ENCODE data around the gene VANGL1.

Gene VANGL1

DNA sequence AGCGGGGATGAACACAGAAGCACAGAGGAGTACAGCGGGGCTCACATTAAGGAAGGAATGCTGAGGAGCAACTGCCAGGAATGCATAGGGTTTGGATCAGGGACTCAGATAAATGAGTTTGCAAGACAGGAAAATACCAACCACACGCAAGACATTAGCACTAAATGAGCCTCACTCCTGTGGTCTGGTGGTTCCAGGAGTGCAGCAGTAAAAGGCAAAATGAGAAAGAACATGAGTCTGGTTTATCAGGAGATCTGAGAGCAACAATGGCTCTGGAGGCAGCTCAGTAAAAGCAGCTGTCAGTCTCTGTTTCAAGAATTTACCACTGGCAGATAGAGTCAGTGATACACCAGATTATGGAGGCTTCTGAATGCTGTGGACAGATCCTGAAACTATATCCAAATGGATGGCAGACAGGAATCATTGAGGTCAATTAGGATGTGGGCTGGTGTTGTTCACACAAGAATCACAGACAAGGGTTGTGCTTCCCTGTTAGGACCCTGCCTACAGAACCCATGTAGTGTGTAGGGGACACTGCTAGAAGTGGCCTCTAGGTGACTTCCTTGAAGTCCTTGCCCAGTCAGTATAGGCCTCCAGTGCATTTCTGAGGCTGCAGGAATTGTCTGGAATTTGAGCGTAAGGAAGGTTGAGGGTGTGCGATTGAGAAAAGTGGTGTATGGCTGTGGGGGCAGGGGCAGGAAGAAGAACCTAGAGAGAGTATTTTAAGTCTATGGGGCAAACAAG, 76.4 kb downstream of the VANGL1 start:
- no peak for DNase-seq
- in situ Hi-C loops (cut with HindIII; ENCODE audit: low pct_ligation_motif_present, low sequenced_read_pairs), result no loop called here
- H3K27ac ChIP-seq, result no peak overlapping the region
- H3K36me3 ChIP-seq (replicated peaks), result no peaks in the 10 kb centered on the region
- H3K4me3 ChIP-seq (ENCODE audit: low read depth, low read length), result no peak overlapping the region
- H3K27me3 ChIP-seq (replicated peaks), result no peaks in the 10 kb centered on the region
- TF ChIP-seq, protein P1, sequence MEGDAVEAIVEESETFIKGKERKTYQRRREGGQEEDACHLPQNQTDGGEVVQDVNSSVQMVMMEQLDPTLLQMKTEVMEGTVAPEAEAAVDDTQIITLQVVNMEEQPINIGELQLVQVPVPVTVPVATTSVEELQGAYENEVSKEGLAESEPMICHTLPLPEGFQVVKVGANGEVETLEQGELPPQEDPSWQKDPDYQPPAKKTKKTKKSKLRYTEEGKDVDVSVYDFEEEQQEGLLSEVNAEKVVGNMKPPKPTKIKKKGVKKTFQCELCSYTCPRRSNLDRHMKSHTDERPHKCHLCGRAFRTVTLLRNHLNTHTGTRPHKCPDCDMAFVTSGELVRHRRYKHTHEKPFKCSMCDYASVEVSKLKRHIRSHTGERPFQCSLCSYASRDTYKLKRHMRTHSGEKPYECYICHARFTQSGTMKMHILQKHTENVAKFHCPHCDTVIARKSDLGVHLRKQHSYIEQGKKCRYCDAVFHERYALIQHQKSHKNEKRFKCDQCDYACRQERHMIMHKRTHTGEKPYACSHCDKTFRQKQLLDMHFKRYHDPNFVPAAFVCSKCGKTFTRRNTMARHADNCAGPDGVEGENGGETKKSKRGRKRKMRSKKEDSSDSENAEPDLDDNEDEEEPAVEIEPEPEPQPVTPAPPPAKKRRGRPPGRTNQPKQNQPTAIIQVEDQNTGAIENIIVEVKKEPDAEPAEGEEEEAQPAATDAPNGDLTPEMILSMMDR (IDR thresholded peaks at IDR 0.05; ENCODE audit: low read depth, low read length, missing control alignments), result no peak

DNA sequence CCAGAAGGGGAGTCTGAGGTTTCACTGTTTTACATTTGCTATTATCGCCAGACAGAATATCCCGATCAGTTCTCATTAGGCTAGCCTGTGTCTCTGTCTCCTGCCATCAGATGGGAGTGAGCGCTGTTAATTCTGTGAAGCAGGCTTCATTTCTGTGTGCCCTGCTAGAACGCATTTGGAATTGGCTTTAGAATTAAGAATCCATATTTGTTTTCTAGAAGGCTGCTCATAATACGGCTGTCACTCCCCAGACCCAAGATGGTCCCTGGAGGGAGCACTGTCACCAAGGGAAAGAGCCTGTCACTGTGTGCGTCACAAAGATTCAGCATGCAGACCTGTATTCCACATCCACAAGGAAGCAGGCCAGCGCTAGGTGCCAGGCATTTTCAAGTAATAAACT, 77.5 kb downstream of the VANGL1 start:
- TF ChIP-seq, protein P1 (IDR thresholded peaks at IDR 0.05; ENCODE audit: low read depth, low read length, missing control alignments), result no peak
- Histone ChIP-seq H3K36me3 (replicated peaks) (no peaks in the 10 kb centered on the region), H3K27me3 (replicated peaks) (no peaks in the 10 kb centered on the region), H3K4me3 (ENCODE audit: low read depth, low read length) (no peak overlapping the region), H3K27ac (no peak overlapping the region)
- DNase-seq, result no peak
- in situ Hi-C loops (cut with HindIII; ENCODE audit: low pct_ligation_motif_present, low sequenced_read_pairs), result no loop called here

DNA sequence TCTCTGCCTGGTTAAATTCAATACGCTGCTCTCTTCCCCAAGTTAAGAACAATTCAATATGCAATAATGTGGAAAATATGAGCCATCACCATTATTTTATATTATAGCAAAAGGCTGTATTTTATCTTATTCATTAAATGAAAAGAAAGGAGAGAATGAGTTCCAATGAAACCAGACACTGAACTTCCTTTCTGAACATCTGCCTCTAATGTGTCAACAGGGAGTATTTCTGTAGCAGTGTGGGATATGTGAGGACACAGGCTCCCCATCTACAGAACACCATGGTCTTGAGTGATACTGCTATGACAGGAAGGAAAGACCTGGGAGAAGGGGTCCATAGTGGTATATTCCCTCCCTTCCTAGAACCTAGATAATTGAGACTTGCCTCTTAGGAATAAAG, 80.5 kb downstream of the VANGL1 start:
- H3K27me3 ChIP-seq (replicated peaks), result no peaks in the 10 kb centered on the region
- H3K4me3 ChIP-seq (ENCODE audit: low read depth, low read length), result no peak overlapping the region
- no peak overlapping the region for H3K27ac ChIP-seq
- H3K36me3 ChIP-seq (replicated peaks), result no peaks in the 10 kb centered on the region
- TF ChIP-seq, protein P1 (IDR thresholded peaks at IDR 0.05; ENCODE audit: low read depth, low read length, missing control alignments), result no peak
- in situ Hi-C loops (cut with HindIII; ENCODE audit: low pct_ligation_motif_present, low sequenced_read_pairs), result no loop called here
- DNase-seq, result no peak

DNA sequence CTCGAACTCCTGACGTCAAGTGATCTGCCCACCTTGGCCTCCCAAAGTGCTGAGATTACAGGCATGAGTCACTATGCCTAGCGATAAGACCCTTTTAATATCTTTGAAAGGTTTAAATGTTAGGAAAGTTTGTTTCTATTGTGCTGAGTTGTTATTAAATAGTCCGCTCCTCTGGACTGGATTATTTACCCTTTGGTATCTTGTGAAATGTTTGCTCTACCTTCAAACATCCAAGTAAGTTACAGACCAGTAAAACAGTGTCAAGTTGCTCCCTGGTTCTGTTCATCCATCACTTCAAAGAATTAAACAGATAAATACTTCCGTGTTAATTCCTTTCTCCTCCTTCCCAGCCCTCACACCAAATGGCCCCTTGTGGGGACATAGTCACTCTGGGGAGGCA, 82.0 kb downstream of the VANGL1 start:
- in situ Hi-C loops (cut with HindIII; ENCODE audit: low pct_ligation_motif_present, low sequenced_read_pairs), result no loop called here
- H3K36me3 ChIP-seq (replicated peaks), result no peaks in the 10 kb centered on the region
- no peak for DNase-seq
- no peaks in the 10 kb centered on the region for H3K27me3 ChIP-seq (replicated peaks)
- TF ChIP-seq, protein P1 (IDR thresholded peaks at IDR 0.05; ENCODE audit: low read depth, low read length, missing control alignments), result no peak
- no peak overlapping the region for H3K27ac ChIP-seq
- no peak overlapping the region for H3K4me3 ChIP-seq (ENCODE audit: low read depth, low read length)

DNA sequence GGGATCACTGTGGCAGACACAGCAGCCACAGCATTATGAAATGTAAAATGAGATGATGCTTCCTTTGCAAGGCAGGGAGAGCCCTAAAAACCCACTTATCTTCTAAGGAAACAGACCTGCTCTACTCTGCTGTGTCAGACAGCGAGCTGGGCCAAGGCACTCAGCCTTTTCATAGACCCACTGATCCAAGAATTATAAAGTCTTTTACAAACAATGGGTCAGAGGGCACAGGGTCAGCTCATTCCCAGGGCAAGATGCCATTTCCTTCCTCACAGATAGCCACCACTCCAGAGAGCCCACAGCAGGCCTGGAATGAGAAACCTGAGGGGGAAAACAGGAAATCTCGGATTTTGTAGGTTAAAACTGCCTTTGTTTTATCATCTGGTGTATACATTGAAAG, 83.8 kb downstream of the VANGL1 start:
- Histone ChIP-seq H3K36me3 (replicated peaks) (no peaks in the 10 kb centered on the region), H3K4me3 (ENCODE audit: low read depth, low read length) (no peak overlapping the region), H3K27ac (no peak overlapping the region), H3K27me3 (replicated peaks) (no peaks in the 10 kb centered on the region)
- TF ChIP-seq, protein P1 (IDR thresholded peaks at IDR 0.05; ENCODE audit: low read depth, low read length, missing control alignments), result no peak
- DNase-seq, result no peak
- in situ Hi-C loops (cut with HindIII; ENCODE audit: low pct_ligation_motif_present, low sequenced_read_pairs), result no loop called here

DNA sequence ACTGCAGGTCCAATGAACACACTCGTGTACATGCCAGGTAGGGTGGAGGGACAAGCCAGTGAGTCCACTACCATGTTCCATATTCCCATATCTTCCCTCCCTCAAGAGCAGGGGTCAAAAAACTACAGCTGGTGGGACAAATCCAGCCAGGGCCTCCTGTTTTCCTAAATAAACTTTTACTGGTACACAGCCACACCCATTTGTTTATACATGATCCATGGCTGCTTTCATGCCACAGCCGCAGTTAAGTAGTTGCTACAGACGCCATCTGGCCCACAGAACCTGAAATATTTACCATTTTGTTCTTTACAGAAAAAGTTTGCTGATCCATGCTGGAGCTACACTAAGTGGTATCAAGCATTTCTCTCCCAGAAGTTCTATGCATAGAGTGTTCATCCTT, 84.4 kb downstream of the VANGL1 start:
- TF ChIP-seq, protein P1 (IDR thresholded peaks at IDR 0.05; ENCODE audit: low read depth, low read length, missing control alignments), result no peak
- Histone ChIP-seq H3K27me3 (replicated peaks) (no peaks in the 10 kb centered on the region), H3K27ac (no peak overlapping the region), H3K4me3 (ENCODE audit: low read depth, low read length) (no peak overlapping the region), H3K36me3 (replicated peaks) (no peaks in the 10 kb centered on the region)
- DNase-seq, result no peak
- in situ Hi-C loops (cut with HindIII; ENCODE audit: low pct_ligation_motif_present, low sequenced_read_pairs), result no loop called here

Measured in brain microvascular endothelial cell (primary cell).